ENCODE data around the gene ZEB2. TPM values are rescaled to one million over a fixed set of nuclear protein-coding genes. Genes with fewer than 3 reads are reported as not detected.

Gene ZEB2
- total RNA-seq, 1 donor from 2014 or later = 121 TPM

DNA sequence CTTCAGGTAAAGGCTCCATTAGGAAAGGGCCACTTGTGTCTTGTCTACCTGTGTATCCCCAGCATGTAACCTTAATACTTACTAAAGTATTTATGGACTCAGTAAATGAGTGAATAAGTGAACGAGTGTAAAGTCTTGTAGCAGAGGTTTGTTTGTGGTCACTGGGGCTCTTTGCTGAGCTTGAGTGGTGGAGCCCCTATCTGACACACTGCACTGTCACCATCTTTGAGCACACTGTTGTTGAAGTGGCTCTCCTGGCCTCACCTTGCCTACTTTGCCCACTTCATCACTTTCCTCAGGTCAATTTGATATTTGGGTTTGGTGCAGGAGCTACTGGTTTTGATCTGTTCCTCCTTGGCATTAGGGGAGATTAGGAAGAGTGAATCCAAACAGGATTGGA is 39.3 kb upstream of the ZEB2 start:
- Mint-ChIP-seq H3K4me1 (ENCODE audit: low read depth, unreplicated experiment) (no peaks in the 10 kb centered on the region), H3K27ac (ENCODE audit: unreplicated experiment) (no peak overlapping the region), H3K27me3 (ENCODE audit: unreplicated experiment) (no peaks in the 10 kb centered on the region), H3K4me3 (ENCODE audit: unreplicated experiment) (no peak overlapping the region), H3K9me3 (ENCODE audit: unreplicated experiment) (no peaks in the 10 kb centered on the region), H3K36me3 (ENCODE audit: unreplicated experiment) (no peaks in the 10 kb centered on the region)
- DNase-seq = no peak
- TF ChIP-seq, protein P1, sequence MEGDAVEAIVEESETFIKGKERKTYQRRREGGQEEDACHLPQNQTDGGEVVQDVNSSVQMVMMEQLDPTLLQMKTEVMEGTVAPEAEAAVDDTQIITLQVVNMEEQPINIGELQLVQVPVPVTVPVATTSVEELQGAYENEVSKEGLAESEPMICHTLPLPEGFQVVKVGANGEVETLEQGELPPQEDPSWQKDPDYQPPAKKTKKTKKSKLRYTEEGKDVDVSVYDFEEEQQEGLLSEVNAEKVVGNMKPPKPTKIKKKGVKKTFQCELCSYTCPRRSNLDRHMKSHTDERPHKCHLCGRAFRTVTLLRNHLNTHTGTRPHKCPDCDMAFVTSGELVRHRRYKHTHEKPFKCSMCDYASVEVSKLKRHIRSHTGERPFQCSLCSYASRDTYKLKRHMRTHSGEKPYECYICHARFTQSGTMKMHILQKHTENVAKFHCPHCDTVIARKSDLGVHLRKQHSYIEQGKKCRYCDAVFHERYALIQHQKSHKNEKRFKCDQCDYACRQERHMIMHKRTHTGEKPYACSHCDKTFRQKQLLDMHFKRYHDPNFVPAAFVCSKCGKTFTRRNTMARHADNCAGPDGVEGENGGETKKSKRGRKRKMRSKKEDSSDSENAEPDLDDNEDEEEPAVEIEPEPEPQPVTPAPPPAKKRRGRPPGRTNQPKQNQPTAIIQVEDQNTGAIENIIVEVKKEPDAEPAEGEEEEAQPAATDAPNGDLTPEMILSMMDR (IDR thresholded peaks at IDR 0.05; ENCODE audit: partially characterized antibody, unreplicated experiment) = no peak

DNA sequence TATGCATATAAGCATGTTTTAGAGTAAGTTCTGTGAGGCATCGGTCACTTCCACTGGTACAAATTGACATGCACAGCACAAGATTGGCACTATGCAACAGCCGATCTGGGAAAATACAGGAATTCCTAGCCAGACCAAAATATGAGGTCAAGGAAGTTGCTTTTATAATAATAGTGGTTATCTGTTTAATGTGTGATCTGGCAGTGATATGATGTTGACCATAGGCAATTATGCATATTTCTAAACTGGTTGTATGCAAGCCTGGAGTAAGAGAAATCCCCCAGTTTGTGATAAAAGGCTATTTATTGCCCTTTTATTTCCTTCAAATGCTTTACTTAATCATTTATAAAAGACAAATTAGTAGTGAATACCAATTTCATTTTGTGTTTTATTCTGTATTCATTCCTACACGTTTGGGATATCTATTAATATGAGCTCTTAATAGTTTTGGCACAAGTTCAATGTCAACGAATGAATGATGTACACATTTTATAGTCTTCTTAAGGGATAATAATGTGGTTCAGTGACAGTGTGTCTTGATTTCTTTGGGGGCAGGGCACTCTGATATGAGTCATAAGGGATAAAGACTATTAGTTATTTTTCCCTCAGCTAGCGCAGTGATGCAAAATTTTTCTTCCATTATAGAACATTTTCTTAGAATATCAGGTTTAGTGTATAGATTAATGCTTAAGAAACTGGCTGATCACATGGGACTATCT is 34.7 kb upstream of the ZEB2 start:
- Mint-ChIP-seq H3K4me3 (ENCODE audit: unreplicated experiment) (no peak overlapping the region), H3K27ac (ENCODE audit: unreplicated experiment) (no peak overlapping the region), H3K27me3 (ENCODE audit: unreplicated experiment) (no peaks in the 10 kb centered on the region), H3K9me3 (ENCODE audit: unreplicated experiment) (no peaks in the 10 kb centered on the region), H3K4me1 (ENCODE audit: low read depth, unreplicated experiment) (no peaks in the 10 kb centered on the region), H3K36me3 (ENCODE audit: unreplicated experiment) (no peaks in the 10 kb centered on the region)
- no peak for DNase-seq
- TF ChIP-seq, protein P1 (IDR thresholded peaks at IDR 0.05; ENCODE audit: partially characterized antibody, unreplicated experiment) = no peak

DNA sequence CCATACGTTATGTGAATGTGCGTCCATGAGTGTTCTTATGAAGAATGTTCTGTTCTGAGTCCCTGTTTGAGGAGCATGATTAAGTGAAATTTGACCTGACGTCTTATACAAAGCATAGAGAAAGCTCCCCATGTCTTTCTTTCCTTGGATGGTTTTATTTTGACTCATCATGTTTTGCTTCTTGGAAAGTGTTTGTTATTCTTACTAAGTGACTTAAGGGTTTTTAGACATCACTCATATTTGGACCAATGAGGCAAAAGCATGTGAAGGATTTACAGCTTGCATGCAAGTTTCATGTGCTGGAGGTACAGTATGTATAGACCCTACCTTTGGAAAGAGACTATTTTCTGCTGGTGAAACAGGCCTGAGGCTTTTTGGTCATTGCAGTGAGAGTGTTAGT is 33.5 kb upstream of the ZEB2 start:
- DNase-seq = no peak
- Mint-ChIP-seq H3K36me3 (ENCODE audit: unreplicated experiment) (no peaks in the 10 kb centered on the region), H3K9me3 (ENCODE audit: unreplicated experiment) (no peaks in the 10 kb centered on the region), H3K4me1 (ENCODE audit: low read depth, unreplicated experiment) (no peaks in the 10 kb centered on the region), H3K27me3 (ENCODE audit: unreplicated experiment) (no peaks in the 10 kb centered on the region), H3K27ac (ENCODE audit: unreplicated experiment) (no peak overlapping the region), H3K4me3 (ENCODE audit: unreplicated experiment) (no peak overlapping the region)
- TF ChIP-seq, protein P1 (IDR thresholded peaks at IDR 0.05; ENCODE audit: partially characterized antibody, unreplicated experiment) = no peak

DNA sequence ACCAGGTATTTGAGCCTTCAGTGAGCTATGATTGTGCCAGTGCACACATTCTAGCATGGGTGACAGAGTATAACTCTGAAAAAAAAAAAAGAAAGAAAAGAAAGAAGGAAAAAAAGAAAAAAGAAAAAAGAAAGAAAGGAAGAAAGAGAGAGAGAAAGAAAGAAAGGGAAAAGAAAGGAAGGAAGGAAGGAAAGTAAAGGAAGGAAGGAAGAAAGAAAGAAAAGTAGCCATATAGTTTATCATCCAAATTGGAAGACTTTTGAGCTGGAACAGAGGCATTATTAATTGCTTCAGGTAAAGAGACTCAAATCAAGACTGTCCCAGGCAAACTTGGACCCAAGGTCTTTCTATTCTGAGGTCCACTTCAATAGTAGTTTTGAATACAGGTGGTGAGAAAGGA is 32.9 kb upstream of the ZEB2 start:
- TF ChIP-seq, protein P1 (IDR thresholded peaks at IDR 0.05; ENCODE audit: partially characterized antibody, unreplicated experiment) = no peak
- H3K4me3 Mint-ChIP-seq (ENCODE audit: unreplicated experiment) = no peak overlapping the region
- no peaks in the 10 kb centered on the region for H3K9me3 Mint-ChIP-seq (ENCODE audit: unreplicated experiment)
- no peaks in the 10 kb centered on the region for H3K27me3 Mint-ChIP-seq (ENCODE audit: unreplicated experiment)
- no peak overlapping the region for H3K27ac Mint-ChIP-seq (ENCODE audit: unreplicated experiment)
- no peaks in the 10 kb centered on the region for H3K36me3 Mint-ChIP-seq (ENCODE audit: unreplicated experiment)
- H3K4me1 Mint-ChIP-seq (ENCODE audit: low read depth, unreplicated experiment) = no peaks in the 10 kb centered on the region
- no peak for DNase-seq

DNA sequence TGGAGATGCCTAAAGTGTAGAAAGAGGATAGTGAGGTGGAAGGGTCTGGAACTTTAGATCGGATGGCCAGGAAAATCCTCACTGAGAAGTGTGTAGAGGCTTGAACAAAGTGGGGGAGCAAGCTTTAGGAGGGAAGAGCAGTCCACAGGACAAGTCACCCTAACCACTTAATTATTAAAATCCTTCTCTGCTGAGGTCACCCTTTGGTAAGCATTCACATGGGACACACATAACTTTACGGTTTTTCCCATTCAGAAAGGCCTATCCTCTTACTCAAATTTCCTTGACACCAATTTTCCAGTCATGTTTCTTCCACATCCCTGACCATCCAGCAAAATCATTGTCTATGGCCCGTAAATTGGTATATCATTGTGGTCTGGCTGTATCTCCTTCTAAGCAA is 31.0 kb upstream of the ZEB2 start:
- TF ChIP-seq, protein P1 (IDR thresholded peaks at IDR 0.05; ENCODE audit: partially characterized antibody, unreplicated experiment) = no peak

More for the DNA sequence above, 31.0 kb upstream of the ZEB2 start:
- Mint-ChIP-seq H3K9me3 (ENCODE audit: unreplicated experiment) (no peaks in the 10 kb centered on the region), H3K27ac (ENCODE audit: unreplicated experiment) (no peak overlapping the region), H3K27me3 (ENCODE audit: unreplicated experiment) (no peaks in the 10 kb centered on the region), H3K36me3 (ENCODE audit: unreplicated experiment) (no peaks in the 10 kb centered on the region), H3K4me3 (ENCODE audit: unreplicated experiment) (no peak overlapping the region), H3K4me1 (ENCODE audit: low read depth, unreplicated experiment) (no peaks in the 10 kb centered on the region)
- no peak for DNase-seq
